ENCODE data around the gene NHLH1.

DNA sequence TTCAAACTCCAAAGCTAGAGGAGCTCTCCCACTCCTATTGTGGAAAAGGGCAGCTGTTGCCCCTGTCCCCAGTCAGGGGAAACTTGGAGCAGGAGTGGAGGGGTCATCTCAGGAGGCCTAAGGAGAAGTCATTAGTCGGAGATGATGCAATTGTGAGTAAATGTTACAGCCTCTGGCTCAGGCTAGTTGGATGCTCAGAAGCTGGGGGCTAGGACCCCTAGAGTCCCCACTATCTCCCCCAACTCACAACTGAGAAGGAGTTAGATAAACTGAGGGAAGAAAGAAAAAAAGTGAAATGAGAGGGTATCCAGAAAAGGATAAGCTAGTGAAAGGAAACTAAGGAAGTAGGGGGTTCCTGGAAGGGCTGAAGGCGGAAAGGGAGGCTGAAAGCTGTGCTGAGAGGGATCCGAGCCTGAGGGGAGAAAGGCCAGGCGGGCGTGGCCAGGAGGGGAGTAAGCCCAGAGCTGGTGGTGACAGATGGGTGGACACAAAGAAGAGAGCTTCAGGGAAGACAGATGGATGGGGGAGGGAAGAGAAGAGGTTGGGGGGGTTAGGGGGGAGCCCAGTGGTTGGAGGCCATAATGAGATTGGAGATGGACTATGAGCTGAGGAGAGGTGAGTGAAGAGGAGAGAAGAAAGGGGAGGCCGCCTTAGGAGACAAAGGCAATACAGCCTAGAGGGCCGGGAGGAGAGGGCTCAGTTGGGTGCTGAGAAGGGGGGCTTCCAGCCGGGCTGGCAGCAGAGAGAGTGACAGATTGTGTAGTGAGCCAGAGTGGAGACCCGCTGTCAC lies 4.5 kb upstream of the NHLH1 start:
- TF ChIP-seq FOS (IDR thresholded peaks at IDR 0.05; ENCODE audit: borderline replicate concordance, insufficient read depth, low read length) = no peak
- TF ChIP-seq, protein P1, sequence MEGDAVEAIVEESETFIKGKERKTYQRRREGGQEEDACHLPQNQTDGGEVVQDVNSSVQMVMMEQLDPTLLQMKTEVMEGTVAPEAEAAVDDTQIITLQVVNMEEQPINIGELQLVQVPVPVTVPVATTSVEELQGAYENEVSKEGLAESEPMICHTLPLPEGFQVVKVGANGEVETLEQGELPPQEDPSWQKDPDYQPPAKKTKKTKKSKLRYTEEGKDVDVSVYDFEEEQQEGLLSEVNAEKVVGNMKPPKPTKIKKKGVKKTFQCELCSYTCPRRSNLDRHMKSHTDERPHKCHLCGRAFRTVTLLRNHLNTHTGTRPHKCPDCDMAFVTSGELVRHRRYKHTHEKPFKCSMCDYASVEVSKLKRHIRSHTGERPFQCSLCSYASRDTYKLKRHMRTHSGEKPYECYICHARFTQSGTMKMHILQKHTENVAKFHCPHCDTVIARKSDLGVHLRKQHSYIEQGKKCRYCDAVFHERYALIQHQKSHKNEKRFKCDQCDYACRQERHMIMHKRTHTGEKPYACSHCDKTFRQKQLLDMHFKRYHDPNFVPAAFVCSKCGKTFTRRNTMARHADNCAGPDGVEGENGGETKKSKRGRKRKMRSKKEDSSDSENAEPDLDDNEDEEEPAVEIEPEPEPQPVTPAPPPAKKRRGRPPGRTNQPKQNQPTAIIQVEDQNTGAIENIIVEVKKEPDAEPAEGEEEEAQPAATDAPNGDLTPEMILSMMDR (IDR thresholded peaks at IDR 0.05; ENCODE audit: extremely low read depth in 1 of 2, insufficient read depth in 1 of 2, low read depth in 1 of 2, low read length in 2 of 2) = no peak

All from endothelial cell of umbilical vein (primary cell).